ENCODE measurements around the gene CEP89.
"Not testable (repeated sequence)": the region's sequence is repeated elsewhere in the genome, so short reads cannot be mapped to it uniquely, and the experiment has no call there.

The CEP89 gene

GRCh38 chr19:32868206-32868950 lies 103.4 kb downstream of the CEP89 start:
- no peak for DNase-seq

DNA sequence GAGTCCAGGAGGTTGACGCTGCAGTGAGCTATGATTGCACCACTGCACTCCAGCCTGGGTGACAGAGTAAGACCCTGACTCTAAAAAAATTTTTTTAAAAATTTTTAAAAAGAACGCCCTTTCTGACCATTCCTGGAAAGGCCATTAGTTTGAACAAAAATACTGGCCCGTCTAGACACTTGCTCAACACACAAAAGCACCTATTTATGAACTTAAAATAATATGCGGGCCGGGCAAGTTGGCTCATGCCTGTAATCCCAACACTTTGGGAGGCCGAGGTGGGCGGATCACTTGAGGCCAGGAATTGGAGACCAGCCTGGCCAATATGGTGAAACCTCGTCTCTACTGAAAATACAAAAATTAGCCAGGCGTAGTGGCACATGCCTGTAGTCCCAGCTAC lies 104.3 kb downstream of the CEP89 start:
- DNase-seq: not testable (repeated sequence)

DNA sequence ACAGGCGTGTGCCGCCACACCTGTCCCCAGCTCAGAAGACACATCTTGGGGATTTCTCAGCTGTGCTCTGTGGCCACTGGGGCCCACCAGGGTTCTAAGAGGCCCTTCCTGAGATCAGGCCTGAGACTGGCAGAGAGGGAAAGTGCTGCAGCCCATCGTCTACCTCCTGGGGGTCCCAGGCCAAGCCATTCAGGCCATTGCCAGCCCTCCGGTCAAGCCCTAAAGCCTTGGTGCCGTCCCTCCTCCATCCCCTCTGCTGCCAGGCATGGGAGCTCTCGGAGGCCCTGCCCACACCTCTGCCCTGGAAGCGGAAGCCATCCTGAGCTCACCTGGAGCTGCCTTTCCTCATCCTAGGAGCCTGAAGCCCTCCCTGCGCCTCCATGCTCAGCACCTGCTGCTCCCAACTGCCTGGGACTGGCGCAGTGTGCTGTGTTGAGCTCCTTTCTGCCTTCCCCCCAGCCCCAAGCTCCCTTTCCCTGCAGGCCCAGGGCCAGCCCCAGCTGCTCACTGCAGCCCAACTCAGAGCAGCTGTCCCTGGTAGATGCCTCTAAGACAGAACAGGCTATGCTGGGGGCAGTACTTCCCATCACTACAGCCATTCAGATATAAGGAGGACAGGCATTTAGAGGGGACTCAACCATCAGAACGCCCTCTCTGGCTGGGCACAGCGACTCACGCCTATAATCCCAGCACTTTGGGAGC lies 105.0 kb downstream of the CEP89 start:
- no peak for DNase-seq

- DNase-seq: no peak
Observed at GRCh38 chr19:32866061-32866460, 105.7 kb downstream of the CEP89 start.

GRCh38 chr19:32865326-32865725 lies 106.4 kb downstream of the CEP89 start:
- peak; percentile 2 for DNase-seq

DNA sequence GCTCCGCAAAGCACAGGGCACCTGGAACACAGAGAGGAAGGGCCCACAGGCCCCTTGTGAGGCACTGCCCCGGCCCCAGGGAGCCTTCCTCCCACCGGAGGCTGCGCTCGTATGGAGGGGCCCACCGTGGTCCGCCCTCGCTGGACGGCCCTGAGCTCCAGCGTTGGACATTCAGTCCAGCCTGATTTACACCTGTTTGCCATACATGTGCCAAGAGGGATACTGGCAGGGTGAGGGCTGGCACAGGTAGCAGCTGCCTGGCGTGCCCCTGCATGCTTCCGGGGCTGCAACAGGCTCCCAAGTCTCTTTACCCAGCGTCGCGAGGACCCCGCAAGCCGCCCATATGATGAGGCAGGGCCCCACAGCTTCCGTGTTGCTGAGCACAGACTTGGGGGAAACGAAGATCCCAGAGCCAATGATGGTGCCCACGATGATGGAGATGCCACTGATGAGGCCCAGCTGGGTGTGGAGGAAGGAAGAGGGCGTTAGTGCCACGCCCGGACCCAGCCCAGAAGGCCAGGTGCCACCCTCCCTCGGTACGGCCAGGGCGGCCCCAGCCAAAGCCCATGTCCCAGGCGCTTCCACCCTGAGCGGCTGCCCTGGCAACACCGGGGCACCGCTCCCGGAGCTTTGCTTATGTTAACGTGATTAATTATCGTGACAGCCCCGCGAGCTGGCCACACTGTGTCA lies 107.3 kb downstream of the CEP89 start:
- no peak for DNase-seq

- DNase-seq: no peak
Observed at GRCh38 chr19:32863841-32864240, 107.9 kb downstream of the CEP89 start.

DNA sequence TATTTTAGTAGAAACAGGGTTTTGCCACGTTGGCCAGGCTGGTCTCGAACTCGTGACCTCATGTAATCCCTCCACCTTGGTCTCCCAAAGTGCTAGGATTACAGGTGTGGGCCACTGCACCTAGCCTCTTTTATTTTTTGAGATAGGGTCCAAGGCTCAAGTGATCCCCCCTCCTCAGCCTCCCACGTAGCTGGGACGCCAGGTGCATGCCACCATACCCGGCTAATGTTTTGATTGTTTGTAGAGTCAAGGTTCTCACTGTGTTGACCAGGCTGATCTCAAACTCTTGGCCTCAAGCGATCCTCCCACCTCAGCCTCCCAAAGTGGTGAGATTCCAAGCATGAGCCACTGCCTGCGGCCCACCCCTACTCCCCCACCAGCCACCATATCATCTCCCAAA lies 108.5 kb downstream of the CEP89 start:
- DNase-seq: no peak

GRCh38 chr19:32862741-32863140 lies 109.0 kb downstream of the CEP89 start:
- no peak for DNase-seq

DNA sequence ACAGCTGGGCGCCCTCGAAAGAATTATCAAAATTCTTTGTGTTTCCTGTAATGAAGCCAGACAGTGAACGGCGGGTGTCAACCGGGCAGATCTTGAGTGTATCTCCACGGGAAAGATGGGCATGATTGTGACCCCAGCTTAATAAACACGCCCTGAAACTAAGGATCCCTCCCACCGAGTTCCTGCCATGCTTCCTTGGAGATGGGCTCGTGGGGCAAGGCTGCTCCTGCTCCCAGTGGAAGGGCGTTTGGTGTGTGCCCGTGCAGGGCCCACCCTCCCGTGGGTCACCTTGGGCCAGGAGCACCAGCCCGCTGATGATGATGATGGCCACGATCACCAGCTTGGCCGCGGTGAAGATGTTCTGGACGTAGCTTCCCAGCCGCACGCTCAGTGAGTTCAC lies 109.6 kb downstream of the CEP89 start:
- DNase-seq: no peak

- DNase-seq: no peak
Observed at GRCh38 chr19:32861596-32861995, 110.2 kb downstream of the CEP89 start.

DNA sequence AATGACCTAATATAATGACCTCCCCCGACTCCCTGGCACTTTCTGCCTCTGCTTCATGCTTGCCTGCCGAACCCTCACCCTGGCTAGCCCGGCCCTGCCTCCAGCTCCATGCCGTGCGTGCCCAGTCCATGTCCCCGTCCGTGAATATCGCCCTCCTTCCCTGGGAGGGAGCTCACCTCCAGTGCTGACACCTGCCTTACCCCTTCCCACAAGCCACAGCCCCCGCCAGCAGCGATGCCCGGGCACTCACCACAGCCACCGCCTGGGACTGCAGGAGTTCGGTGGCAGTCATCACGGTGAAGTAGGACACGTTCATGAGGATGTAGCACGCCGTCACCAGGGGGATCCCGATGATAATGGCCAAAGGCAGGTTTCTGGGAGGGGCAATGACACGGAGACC lies 112.2 kb downstream of the CEP89 start:
- DNase-seq: no peak

DNA sequence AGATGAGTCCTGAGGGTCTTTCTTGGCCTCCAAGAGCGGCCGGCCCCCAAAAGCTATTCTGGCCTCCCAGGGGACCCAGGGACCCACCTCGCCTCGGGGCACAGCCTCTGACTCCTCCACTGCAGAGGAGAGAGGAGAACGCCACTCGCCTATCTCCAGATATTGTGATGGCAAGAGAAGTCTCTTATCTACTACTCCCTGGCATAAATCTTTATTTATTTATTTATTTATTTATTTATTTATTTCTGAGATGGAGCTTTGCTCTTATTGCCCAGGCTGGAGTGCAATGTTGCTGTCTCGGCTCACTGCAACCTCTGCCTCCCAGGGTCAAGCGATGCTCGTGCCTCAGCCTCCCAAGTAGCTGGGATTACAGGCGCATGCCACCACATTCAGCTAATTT lies 113.2 kb downstream of the CEP89 start:
- DNase-seq: no peak

GRCh38 chr19:32858155-32858554 lies 113.6 kb downstream of the CEP89 start:
- DNase-seq: no peak

DNA sequence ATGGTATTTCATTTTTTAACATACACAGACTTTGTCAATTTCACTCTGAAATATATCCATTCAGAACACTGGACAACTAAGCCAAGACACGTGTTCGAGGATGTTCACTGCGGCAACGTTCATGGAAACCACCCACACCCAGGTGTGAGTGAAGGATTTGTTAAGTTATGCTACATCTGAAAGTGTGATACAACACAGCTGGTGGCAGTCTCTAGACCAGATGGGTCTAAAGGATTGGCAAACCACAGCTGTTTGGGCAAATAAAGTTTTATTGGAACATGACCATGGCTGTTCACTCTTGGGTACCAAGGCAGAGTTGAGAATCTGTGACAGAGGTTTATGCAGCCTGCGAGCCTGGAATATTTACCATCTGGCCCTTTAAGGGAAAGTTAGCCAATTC lies 114.2 kb downstream of the CEP89 start:
- no peak for DNase-seq

GRCh38 chr19:32856818-32857217 lies 114.9 kb downstream of the CEP89 start:
- not testable (repeated sequence) for DNase-seq

- DNase-seq: no peak
Observed at GRCh38 chr19:32852216-32852615, 119.5 kb downstream of the CEP89 start.

DNA sequence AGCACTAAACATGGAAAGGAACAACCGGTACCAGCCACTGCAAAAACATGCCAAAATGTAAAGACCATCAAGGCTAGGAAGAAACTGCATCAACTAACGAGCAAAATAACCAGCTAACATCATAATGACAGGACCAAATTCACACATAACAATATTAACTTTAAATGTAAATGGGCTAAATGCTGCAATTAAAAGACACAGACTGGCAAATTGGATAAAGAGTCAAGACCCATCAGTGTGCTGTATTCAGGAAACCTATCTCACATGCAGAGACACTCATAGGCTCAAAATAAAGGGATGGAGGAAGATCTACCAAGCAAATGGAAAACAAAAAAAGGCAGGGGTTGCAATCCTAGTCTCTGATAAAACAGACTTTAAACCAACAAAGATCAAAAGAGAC lies 123.7 kb downstream of the CEP89 start:
- not testable (repeated sequence) for DNase-seq

GRCh38 chr19:32843716-32844245 lies 128.0 kb downstream of the CEP89 start:
- DNase-seq: no peak

GRCh38 chr19:32842061-32842460 lies 129.7 kb downstream of the CEP89 start:
- no peak for DNase-seq

GRCh38 chr19:32837531-32837930 lies 134.2 kb downstream of the CEP89 start:
- DNase-seq: no peak

GRCh38 chr19:32833388-32833787 lies 138.4 kb downstream of the CEP89 start:
- DNase-seq: not testable (repeated sequence)

- not testable (repeated sequence) for DNase-seq
Observed at GRCh38 chr19:32832825-32833224, 138.9 kb downstream of the CEP89 start.

DNA sequence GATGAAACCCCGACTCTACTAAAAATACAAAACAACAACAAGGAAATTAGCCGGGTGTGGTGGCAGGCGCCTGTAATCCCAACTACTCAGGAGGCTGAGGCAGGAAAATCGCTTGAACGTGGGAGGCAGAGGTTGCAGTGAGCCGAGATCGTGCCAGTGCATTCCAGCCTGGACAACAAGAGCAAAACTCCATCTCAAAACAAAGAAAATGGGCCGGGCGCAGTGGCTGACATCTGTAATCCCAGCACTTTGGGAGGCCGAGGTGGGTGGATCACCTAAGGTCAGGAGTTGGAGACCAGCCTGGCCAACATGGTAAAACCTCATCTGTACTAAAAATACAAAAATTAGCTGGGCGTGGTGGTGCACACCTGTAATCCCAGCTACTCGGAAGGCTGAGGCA lies 139.7 kb downstream of the CEP89 start:
- DNase-seq: not testable (repeated sequence)

Measured in NCI-H1694 (cell line).